Upper lobe of right lung (tissue), 1 donor: ENCODE measurements around the gene GRPR. TPM values are rescaled to one million over a fixed set of nuclear protein-coding genes. Genes with fewer than 3 reads are reported as not detected.

Experiments
- ATAC-seq: fragments of 200-7000 bp; cut with Tn5 transposase; one replicate; pipeline ENCODE4 v1.9.1; 2020; ENCODE audit warnings: mild to moderate bottlenecking, moderate library complexity
- DNase-seq: peaks from one replicate; pipeline ENCODE4 v3.0.0-alpha.2; 2020
- H3K27ac ChIP-seq: fragments of 200-600 bp; one replicate; pipeline ENCODE4 v1.8.0; 2022
- H3K27me3 ChIP-seq: fragments of 200-600 bp; one replicate; pipeline ENCODE4 v1.8.0; 2022; ENCODE audit warnings: mild to moderate bottlenecking
- H3K36me3 ChIP-seq: fragments of 200-600 bp; one replicate; pipeline ENCODE4 v1.8.0; 2022
- H3K4me1 ChIP-seq: fragments of 200-600 bp; one replicate; pipeline ENCODE4 v1.8.0; 2022
- H3K4me3 ChIP-seq: fragments of 200-600 bp; one replicate; pipeline ENCODE4 v1.8.0; 2022; ENCODE audit warnings: mild to moderate bottlenecking
- H3K9me3 ChIP-seq: fragments of 200-600 bp; one replicate; pipeline ENCODE4 v1.8.0; 2022
- intact Hi-C: fragments of 100-400 bp; cut with DNase I; formaldehyde crosslinking; loops from one replicate; pipeline ENCODE4 v1.11.0; 2022
- total RNA-seq: library from RNA; stranded (reverse); fragmentation: NEBNext Ultra II Directional; extraction: Animal tissue kit (Norgen Biotek cat#: 25700); gene quantifications from one replicate; pipeline ENCODE4 v1.2.1, GENCODE V29; 2021
- TF ChIP-seq, protein P1 (sequence below): fragments of 200-600 bp; IDR thresholded peaks from one replicate; pipeline ENCODE4 v1.8.0; 2022; ENCODE audit warnings: antibody characterized with exemption
- donor health status: DM: no; HTN: yes; CAD: no; lungs with severe emphysema.

The GRPR gene
- total RNA-seq, 1 donor from 2014 or later, result not detected

GRCh38 chrX:16120431-16120830 is 2.9 kb upstream of the GRPR start:
- no peaks in the 10 kb centered on the region for H3K4me1 ChIP-seq
- DNase-seq (no peak), ATAC-seq (no peak)
- H3K4me3 ChIP-seq, result no peak overlapping the region
- H3K27me3 ChIP-seq, result no peaks in the 10 kb centered on the region
- no peaks in the 10 kb centered on the region for H3K36me3 ChIP-seq
- intact Hi-C loops, result no loop called here
- H3K9me3 ChIP-seq, result no peaks in the 10 kb centered on the region
- TF ChIP-seq, protein P1, sequence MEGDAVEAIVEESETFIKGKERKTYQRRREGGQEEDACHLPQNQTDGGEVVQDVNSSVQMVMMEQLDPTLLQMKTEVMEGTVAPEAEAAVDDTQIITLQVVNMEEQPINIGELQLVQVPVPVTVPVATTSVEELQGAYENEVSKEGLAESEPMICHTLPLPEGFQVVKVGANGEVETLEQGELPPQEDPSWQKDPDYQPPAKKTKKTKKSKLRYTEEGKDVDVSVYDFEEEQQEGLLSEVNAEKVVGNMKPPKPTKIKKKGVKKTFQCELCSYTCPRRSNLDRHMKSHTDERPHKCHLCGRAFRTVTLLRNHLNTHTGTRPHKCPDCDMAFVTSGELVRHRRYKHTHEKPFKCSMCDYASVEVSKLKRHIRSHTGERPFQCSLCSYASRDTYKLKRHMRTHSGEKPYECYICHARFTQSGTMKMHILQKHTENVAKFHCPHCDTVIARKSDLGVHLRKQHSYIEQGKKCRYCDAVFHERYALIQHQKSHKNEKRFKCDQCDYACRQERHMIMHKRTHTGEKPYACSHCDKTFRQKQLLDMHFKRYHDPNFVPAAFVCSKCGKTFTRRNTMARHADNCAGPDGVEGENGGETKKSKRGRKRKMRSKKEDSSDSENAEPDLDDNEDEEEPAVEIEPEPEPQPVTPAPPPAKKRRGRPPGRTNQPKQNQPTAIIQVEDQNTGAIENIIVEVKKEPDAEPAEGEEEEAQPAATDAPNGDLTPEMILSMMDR, result no peak
- no peak overlapping the region for H3K27ac ChIP-seq

DNA sequence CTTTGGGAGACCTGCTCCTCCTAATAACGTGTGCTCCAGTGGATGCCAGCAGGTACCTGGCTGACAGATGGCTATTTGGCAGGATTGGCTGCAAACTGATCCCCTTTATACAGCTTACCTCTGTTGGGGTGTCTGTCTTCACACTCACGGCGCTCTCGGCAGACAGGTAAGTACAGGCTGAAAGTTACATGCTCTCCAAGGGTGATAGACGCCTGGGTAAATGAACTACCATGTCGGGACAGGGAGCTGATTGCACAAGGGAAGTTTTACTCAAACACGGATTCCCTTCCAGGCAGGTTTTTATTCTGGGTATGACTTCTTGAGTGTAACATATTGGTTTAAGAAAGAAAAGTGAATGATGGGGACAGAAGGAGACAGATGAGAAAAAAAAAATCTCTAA is 836 bp downstream of the GRPR start:
- H3K36me3 ChIP-seq, result no peaks in the 10 kb centered on the region
- TF ChIP-seq, protein P1, result no peak
- no peak overlapping the region for H3K4me3 ChIP-seq
- H3K27me3 ChIP-seq, result no peaks in the 10 kb centered on the region
- DNase-seq (no peak), ATAC-seq (no peak)
- H3K27ac ChIP-seq, result no peak overlapping the region
- intact Hi-C loops, result no loop called here
- H3K9me3 ChIP-seq, result no peaks in the 10 kb centered on the region
- no peaks in the 10 kb centered on the region for H3K4me1 ChIP-seq

DNA sequence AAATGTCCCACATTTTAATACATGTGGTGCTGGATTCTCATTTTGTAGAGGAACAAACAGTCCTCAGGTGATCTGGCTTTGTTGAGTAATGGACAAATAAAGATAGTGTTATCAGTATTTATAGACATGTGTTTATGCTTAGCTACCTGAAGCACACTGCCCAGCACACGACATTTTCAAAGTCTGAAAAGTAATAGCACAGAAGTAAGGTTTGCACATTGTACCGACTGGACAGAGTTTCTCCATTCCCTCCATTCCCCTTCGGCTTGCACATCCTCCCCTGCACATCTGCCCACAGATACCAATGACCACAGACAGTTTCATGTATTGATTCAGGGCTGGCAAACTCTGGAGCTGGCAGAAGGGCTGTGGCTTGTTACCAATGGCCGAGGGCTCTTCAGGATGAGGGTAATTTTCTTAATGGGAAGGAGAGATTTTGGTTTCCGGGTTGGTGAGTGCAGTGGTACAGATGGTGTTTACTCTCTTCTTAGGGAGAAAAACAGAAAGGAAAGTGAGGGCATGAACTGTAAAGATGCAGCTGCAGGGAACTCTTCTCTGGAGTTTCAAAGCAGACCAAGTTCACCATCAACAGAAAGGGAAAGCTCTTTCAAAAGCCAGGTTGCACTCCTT is 2.3 kb downstream of the GRPR start:
- DNase-seq (no peak), ATAC-seq (no peak)
- TF ChIP-seq, protein P1, result no peak
- no peaks in the 10 kb centered on the region for H3K36me3 ChIP-seq
- intact Hi-C loops, result no loop called here
- no peak overlapping the region for H3K4me3 ChIP-seq
- no peak overlapping the region for H3K27ac ChIP-seq
- no peaks in the 10 kb centered on the region for H3K9me3 ChIP-seq
- no peaks in the 10 kb centered on the region for H3K4me1 ChIP-seq
- no peaks in the 10 kb centered on the region for H3K27me3 ChIP-seq

DNA sequence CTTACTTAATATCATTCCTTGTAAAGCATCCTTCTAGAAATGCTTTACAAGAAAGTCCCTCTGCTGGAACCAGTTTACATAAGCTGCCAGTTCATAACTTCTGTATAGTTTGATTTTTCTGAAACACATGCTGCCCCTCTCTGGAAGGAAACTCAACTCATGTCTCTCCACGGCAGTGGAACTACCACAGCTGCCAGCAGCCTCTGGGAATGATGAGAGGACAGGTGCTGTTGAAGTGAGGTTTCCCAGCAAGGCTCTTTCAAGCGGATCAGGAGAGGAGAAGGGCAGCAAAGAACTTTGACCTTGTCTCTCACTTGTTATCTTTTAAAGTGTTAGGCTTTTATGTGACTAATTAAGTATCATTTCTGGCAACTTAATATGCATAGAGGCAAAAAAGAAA is 7.3 kb downstream of the GRPR start:
- intact Hi-C loops, result no loop called here
- Histone ChIP-seq H3K27ac (no peak overlapping the region), H3K36me3 (no peaks in the 10 kb centered on the region), H3K4me1 (no peaks in the 10 kb centered on the region), H3K4me3 (no peak overlapping the region), H3K27me3 (no peaks in the 10 kb centered on the region), H3K9me3 (no peaks in the 10 kb centered on the region)
- DNase-seq (no peak), ATAC-seq (no peak)
- TF ChIP-seq, protein P1, result no peak

GRCh38 chrX:16134936-16135335 is 11.6 kb downstream of the GRPR start:
- no peaks in the 10 kb centered on the region for H3K9me3 ChIP-seq
- ATAC-seq, result no peak
- H3K27me3 ChIP-seq, result no peaks in the 10 kb centered on the region
- no peak for DNase-seq
- intact Hi-C loops, result no loop called here
- TF ChIP-seq, protein P1, result no peak
- no peaks in the 10 kb centered on the region for H3K4me1 ChIP-seq
- H3K36me3 ChIP-seq, result no peaks in the 10 kb centered on the region
- no peak overlapping the region for H3K4me3 ChIP-seq
- H3K27ac ChIP-seq, result no peak overlapping the region

- no peaks in the 10 kb centered on the region for H3K9me3 ChIP-seq
- TF ChIP-seq, protein P1, result no peak
- no peak overlapping the region for H3K27ac ChIP-seq
- no peak for DNase-seq
- no peak overlapping the region for H3K4me3 ChIP-seq
- no peaks in the 10 kb centered on the region for H3K4me1 ChIP-seq
- no peak for ATAC-seq
- no peaks in the 10 kb centered on the region for H3K36me3 ChIP-seq
- intact Hi-C loops, result no loop called here
- no peaks in the 10 kb centered on the region for H3K27me3 ChIP-seq
Measured at GRCh38 chrX:16136080-16136479, 12.7 kb downstream of the GRPR start.
